Measurements from ENCODE around the gene IQCF2. TPM values are rescaled to one million over a fixed set of nuclear protein-coding genes. Genes with fewer than 3 reads are reported as not detected.

IQCF2 gene
- total RNA-seq, 1 experiment from 2014 or later = not detected

DNA sequence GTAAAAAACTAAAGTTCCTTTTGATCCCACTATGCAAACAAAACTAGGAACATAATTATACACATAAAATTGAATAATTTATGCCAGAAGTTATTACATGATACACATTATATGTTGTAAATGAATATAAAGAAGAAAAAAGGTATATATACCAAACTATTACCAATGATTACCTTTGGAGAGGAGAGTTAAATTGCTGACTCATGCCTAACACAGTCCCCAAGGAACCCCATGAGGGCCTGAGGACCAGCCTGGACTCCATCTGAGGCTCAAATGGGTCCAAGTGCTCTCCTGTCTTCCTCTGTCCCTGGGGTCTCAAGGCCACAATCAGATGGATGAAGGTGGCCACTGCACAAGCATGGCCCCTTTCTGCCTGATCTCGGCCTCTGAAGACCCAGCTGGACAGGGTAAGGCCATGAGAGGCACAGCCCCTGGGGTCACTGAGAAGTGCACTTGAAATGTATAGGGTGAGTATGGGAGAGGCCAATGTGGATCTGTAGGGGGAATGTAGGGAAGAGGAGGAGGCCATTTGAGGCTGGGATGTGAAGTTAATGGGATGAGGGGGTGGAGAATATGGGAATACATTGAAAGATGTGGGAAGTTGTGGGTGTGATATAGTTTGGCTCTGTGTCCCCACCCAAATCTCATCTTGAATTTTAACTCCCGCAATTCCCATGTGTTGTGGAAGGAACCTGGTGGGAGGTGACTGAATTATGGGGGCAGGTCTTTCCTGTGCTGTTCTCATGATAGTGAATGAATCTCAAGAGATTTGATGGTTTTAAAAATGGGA is 42.8 kb downstream of the IQCF2 start:
- Histone ChIP-seq H3K4me3 (no peak overlapping the region), H3K27me3 (peaks cover 3% of the 10 kb centered on the region; the same call in 1 of the 2 replicates), H3K36me3 (no peaks in the 10 kb centered on the region), H3K9me3 (no peaks in the 10 kb centered on the region)
- no peak for DNase-seq

- Histone ChIP-seq H3K36me3 (no peaks in the 10 kb centered on the region), H3K4me3 (no peak overlapping the region), H3K27me3 (no peaks in the 10 kb centered on the region), H3K9me3 (no peaks in the 10 kb centered on the region)
- no peak for DNase-seq
These were observed 46.6 kb downstream of the IQCF2 start for GRCh38 chr3:51908026-51908425.

Other genes starting within 250 kb of the IQCF2 start
- 35.9 and 64.1 TPM in 2 replicates for gene TEX264, start 190.4 kb upstream of the IQCF2 start, total RNA-seq (2014; rRNA removed; shearing (Covaris generic); ENCODE audit: low replicate concordance)
- gene GRM2, start 154.5 kb upstream of the IQCF2 start, total RNA-seq (2014; rRNA removed; shearing (Covaris generic); ENCODE audit: low replicate concordance) = not detected in 2 replicates
- not detected in 2 replicates for gene IQCF6, start 82.4 kb upstream of the IQCF2 start, total RNA-seq (2014; rRNA removed; shearing (Covaris generic); ENCODE audit: low replicate concordance)
- not detected in 2 replicates for gene IQCF5, start 14.0 kb downstream of the IQCF2 start, total RNA-seq (2014; rRNA removed; shearing (Covaris generic); ENCODE audit: low replicate concordance)
- gene IQCF1, start 41.7 kb downstream of the IQCF2 start, total RNA-seq (2014; rRNA removed; shearing (Covaris generic); ENCODE audit: low replicate concordance) = not detected in 2 replicates
- 59.3 and 78.5 TPM in 2 replicates for gene RRP9, start 80.3 kb downstream of the IQCF2 start, total RNA-seq (2014; rRNA removed; shearing (Covaris generic); ENCODE audit: low replicate concordance)
- gene PARP3, start 80.7 kb downstream of the IQCF2 start, total RNA-seq (2014; rRNA removed; shearing (Covaris generic); ENCODE audit: low replicate concordance) = 5.9 and 13.8 TPM in 2 replicates
- not detected in 2 replicates for gene GPR62, start 93.8 kb downstream of the IQCF2 start, total RNA-seq (2014; rRNA removed; shearing (Covaris generic); ENCODE audit: low replicate concordance)
- gene PCBP4, start 105.8 kb downstream of the IQCF2 start, total RNA-seq (2014; rRNA removed; shearing (Covaris generic); ENCODE audit: low replicate concordance) = 24.8 and 28.1 TPM in 2 replicates
- 10.0 and 15.6 TPM in 2 replicates for gene ABHD14B, start 112.4 kb downstream of the IQCF2 start, total RNA-seq (2014; rRNA removed; shearing (Covaris generic); ENCODE audit: low replicate concordance)
- gene ABHD14A, start 113.4 kb downstream of the IQCF2 start, total RNA-seq (2014; rRNA removed; shearing (Covaris generic); ENCODE audit: low replicate concordance) = 6.5 TPM in 1 of 2 replicates, not detected in the other
- gene ACY1, start 121.9 kb downstream of the IQCF2 start, total RNA-seq (2014; rRNA removed; shearing (Covaris generic); ENCODE audit: low replicate concordance) = 17.2 and 46.4 TPM in 2 replicates
- 598 and 1,092 TPM in 2 replicates for gene RPL29, start 134.3 kb downstream of the IQCF2 start, total RNA-seq (2014; rRNA removed; shearing (Covaris generic); ENCODE audit: low replicate concordance)
- gene DUSP7, start 195.0 kb downstream of the IQCF2 start, total RNA-seq (2014; rRNA removed; shearing (Covaris generic); ENCODE audit: low replicate concordance) = 2.1 and 9.7 TPM in 2 replicates

All from MG63 (cell line).